HL-60/S4 treated with phorbol 12-myristate 13-acetate at 8.2 ng/mL for 4 days and 3 days (cell line): ENCODE measurements around the gene CCSER2.
"Not testable (repeated sequence)": the region's sequence is repeated elsewhere in the genome, so short reads cannot be mapped to it uniquely, and the experiment has no call there.

Experiments used
- in situ Hi-C: fragments of 300-500 bp; cut with MboI; formaldehyde crosslinking; loops from 2 replicates; pipeline ENCODE4 v1.15.0; 2022; ENCODE audit warnings: low sequenced_read_pairs

The CCSER2 gene

DNA sequence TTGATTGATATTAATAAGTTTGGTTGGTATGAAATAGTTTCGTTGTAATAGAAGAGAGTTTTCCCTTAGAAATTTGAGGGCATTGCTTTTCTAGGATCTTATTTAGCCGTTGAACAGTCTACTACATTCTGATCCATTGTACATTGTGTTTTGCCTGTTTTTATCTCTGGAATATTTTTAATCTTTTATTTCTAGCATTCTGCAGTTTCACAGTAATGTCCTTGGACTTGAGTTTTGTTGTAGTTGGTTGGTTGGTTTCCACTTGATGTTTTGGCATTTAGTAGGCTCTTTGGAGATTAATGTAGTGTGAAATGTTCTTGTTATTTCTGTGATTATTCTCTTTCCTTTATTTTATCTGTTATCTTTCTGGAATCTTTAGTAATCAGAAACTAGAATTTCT, 112.4 kb downstream of the CCSER2 start:
- in situ Hi-C loops, result no loop called here

DNA sequence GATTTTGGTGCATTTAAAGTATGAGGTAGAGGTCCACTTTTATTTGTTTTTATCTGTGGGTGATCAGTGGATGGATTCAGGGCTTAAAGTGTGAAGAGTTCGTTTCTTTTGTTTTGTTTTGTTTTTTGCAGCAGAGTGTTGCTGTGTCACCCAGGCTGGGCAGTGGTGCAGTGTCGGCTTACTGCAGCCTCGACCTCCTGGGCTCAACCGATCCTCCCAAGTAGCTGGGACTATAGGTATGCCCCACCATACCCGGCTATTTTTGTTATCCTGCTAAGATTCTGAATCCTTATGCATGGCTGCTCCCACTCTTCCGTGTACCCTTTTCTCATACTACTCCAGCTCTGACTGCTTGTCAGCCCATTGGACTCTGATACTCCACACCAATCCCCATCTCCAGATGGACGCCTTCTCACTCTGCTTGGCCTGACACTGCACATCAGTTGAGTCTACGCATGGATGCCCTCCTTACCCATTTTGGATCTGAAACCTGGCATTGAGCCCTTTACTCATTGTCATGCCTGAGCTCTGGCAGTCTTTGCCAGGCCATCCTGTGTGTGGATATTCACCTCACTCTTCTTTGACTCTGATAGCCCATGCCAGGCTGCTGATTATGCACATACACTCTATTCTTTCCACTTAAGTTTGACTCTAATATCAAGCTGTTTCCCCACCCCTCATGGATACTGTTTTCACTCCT, 119.5 kb downstream of the CCSER2 start:
- in situ Hi-C loops, result no loop called here

DNA sequence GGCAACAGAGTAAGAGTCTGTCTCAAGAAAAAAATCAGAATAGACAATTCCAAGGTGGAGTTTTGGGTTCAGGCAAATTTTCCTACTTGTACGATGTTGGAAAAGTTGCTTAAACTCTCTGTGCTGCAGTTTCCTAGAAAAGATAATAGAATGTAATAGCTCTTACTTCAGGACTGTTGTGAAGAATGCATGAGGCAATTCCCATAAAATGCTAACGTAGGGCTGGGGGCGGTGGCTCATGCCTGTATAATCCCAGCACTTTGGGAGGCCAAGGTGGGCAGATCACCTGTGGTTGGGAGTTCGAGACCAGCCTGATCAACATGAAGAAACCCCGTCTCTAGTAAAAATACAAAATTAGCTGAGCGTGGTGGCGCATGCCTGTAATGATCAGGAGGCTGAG, 121.0 kb downstream of the CCSER2 start:
- in situ Hi-C loops, result not testable (repeated sequence)

DNA sequence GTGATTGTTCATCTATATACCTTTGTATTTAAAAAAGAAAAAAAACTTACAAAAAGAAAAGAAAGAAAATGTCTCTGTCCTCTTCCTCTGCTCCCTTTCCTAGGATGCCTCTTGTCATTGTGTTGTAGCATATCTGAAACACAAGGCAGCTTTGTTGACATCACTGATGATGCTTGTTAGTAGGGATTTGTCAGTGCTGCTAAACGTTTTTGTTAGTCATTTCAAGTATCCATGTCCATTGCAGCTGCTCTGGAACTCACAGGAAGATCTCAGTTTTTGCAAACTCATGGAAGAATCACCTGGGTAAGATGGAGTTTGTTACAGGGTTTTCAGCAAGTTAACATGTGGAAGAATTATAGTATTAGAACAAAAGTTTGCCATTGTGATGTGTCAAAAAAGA, 123.6 kb downstream of the CCSER2 start:
- in situ Hi-C loops, result no loop called here

DNA sequence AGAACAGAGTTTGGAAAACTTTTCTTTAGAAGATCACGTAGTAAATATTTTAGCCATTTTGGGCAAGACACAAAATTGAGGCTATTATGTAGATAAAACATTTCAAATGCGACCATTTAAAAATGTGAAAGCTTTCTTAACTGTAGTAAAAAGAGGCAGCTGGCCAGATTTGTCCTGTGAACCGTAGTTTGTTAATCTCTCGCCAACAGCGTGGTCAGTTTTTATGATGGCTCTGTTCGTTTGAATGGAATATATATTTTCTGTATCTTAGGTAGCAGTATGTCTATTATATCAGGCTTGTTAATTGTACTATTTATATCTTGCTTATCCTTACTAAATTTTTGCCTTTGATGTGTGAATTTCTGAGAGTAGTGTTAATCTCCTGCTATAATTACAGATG, 124.9 kb downstream of the CCSER2 start:
- in situ Hi-C loops, result no loop called here

DNA sequence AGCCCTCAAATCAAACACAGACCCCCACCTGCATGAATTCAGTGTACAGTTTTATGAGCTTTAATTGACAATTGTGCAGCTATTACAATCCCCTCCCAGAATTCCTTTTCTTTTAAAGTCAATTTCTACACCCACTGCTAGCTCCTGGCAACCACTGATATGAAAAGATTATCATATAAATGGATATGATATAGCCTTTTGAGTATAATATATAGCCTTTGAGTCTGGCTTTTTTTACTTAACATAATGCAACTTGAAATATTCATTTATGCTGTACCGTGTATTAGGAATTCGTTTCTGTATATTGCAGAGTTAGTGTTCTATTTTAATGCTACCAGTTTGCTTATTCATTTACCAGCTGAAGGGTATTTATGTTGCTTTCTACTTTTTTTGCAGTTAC, 127.7 kb downstream of the CCSER2 start:
- in situ Hi-C loops, result no loop called here

DNA sequence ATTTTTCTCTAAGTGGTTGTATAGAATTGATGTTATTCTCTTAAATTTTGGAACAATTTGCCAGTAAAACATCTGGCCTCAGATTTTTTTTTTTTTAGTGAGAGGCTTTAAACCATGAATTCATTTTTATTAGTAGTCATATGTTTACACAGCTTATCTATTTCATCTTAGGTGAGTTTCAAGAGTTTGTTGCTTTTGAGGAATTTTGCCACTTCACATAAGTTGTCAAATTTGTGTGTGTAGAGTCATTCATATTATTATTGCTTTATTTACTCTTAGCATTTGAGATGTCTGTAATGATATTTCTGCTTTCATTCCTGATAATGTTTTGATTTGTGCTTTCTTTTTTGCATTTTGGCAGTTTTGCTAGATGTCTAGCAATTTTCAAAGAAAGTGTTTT, 132.1 kb downstream of the CCSER2 start:
- in situ Hi-C loops, result no loop called here

DNA sequence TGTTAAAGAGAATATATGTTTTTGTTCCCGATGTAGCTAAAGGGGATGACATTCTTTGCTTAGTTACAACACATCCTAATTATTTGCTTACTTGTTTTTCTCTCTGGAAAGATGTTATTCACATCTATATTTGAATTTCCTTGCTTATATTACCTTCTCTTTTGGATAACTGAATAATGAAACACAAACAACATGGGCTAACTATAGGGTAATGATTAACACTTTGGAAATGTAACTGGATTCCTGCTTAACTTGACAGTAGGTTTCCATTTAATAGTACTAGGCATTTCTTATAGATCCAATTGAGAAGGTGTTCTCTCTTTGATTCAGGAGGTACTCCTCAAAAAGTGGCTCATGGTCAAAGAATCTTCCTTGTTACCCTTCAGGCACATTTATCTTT, 141.1 kb downstream of the CCSER2 start:
- in situ Hi-C loops, result no loop called here

DNA sequence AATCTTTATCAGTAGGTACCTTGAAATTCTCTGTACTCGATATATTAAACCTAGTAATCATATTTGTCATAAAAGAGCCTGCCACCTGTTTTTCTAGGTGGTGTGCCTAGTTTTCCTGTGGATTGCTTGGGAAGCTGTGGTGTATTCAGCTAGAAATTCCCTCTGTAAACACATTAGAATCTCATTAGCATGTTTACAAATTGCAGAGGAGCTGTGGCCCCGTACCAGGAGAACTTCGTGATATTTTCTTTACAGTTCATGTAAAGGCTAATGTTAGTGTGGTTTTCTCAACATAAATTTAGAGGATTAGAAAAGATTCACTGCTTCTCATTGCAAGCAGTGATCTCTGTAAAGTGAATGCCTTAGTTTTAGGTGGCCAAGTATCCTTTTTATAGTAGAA, 144.7 kb downstream of the CCSER2 start:
- in situ Hi-C loops, result no loop called here

DNA sequence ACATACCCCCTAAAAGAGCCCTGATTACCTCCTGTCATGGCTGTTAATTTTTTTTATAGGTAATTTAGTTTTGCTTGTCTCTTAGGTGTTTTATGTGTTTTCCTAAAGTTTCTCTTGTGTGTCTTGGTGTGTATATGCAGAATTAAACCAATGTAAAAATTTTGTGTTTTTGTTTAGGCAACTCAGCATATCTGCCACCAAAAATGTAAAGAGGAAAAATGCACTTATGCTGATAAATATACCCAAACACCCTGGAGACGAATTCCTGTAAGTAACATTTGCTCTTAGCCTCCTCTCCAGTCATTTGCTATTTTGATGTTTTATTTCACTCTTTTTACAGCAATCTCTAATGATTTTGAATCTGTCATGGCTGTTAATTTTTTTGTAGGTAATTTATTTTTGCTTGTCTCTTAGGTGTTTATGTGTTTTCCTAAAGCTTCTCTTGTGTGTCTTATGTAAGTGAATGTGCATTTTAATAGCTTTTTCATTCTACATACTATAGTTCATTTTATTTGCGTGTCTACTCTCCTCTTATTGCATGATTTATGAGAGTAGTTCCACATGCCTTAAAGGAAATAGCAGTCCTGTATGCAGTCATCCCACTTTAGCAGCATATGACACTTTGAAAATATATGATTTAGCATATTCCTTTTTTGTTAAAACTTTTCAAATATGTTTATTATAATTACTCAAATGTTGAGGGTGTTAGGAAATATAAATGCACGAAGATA, 149.2 kb downstream of the CCSER2 start:
- in situ Hi-C loops, result no loop called here

DNA sequence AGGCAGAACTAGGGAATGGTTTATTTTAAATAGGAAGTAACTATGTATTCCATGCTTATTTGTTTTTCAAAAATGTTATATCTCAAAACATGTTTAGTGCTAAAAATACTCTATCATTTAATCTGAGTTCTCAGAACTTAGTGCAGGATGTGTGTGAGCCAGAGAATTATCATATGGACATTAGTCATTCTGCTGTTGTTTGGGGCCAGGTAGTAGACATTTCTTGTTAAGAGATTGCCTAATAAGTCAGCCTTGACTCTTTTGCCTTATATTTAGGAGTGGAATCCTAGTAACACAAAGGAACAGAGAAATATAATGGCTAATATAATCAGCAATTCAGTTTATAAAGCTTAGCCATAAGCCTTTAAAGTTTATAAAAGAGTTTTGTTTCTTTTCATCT, 149.8 kb downstream of the CCSER2 start:
- in situ Hi-C loops, result no loop called here

DNA sequence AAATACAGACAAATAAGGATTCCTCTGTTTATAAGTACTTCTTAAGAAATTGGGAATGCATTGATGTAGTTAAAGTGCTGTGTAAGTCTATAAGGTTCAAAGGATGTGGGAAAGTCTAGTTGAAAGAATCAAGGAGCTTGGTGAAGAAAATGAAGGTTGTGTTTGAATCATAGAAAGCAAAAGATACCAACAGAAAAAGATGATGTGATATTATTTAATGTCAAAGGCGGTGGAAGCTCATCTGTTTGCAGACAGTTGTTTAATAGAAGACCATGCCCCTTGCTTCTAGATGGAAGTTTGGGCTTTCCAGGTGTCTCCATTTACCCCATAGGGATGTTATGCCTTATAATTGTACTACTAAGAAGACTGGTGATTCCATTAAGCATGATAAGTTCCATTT, 150.3 kb downstream of the CCSER2 start:
- in situ Hi-C loops, result no loop called here

DNA sequence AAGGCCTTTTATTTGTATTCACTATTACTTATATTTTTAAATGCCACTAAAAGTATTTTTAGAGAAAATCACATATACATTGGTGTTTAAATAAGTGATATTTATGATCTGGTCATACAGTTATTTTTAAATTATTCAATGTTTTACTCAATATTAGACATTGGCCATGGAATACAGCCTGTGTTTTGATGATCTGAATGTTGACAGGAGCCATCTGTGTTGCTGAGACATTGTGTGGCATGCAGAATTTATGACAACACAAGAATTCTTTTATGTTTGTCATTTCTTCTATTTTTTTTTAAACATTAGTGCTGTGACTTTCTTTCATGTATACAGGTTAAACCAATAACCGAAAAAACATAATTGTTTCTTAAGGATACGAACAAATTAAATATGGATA, 156.2 kb downstream of the CCSER2 start:
- in situ Hi-C loops, result no loop called here

DNA sequence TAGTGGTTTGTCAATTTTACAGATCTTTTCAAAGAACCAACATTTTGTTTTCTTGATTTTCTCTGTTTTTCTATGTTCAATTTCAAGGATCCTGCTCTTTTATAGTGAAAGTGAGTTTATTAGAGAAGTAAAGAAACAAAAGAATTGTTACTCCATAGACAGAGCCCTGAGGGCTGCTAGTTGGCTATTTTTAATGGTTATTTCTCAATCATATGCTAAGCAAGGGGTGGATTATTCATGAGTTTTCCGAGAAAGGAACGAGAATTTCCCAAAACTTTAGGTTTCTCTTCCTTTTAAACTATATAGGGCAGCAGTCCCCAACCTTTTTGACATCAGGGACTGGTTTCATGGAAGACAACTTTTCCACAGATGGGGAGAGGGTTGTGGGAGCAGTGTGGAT, 165.0 kb downstream of the CCSER2 start:
- in situ Hi-C loops, result no loop called here

DNA sequence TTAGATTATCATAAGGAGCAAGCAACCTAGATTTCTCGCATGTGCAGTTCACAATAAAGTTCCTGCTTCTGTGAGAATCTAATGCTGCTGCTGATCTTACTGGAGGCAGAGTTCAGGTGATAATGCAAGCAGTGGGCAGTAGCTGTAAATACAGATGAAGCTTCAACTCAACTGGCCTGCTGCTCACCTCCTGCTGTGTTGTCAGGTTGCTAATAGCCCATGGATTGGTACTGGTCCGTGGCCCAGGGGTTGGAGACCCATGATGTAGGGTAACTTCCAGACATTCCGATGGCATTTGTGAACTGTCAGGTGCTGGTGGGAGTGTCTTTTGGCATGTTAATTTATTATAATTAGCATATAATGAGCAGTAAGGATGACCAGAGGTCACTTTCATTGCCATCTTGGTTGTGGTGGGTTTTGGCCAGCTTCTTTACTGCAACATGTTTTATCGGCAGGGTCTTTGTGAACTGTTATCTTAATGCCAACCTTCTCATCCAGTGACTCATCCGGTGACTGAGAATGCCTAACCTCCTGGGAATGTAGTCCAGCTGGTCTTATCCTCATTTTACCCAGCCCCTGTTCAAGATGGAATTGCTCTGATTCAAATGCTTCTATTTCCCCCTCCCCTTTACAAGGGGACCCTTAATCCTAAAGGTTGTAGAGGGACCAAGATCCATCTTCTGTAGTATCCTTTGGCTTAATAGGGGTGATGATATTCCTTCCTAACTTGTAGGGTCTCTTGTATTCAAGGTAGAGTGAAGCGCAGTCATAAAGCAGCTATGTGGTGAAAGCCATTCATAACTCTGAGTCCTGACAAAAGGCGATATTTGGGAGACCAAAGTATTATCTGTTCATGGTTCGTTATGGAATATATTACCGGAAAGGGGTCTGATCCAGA, 165.8 kb downstream of the CCSER2 start:
- in situ Hi-C loops, result no loop called here

DNA sequence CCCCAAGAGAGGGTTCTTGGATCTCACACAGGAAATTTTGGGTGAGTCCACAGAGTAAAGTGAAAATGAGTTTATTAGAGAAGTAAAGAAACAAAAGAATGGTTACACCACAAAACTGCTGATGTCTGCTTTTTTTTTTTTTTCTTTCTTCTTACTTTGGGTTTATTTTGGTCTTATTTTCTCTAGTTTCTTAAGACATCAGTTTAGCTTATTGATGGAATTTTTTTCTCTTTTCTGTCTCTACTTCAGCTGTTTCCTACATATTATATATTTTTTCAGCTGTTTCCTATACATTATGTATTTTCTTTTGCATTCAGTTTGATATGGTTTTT, 166.4 kb downstream of the CCSER2 start:
- in situ Hi-C loops, result no loop called here

DNA sequence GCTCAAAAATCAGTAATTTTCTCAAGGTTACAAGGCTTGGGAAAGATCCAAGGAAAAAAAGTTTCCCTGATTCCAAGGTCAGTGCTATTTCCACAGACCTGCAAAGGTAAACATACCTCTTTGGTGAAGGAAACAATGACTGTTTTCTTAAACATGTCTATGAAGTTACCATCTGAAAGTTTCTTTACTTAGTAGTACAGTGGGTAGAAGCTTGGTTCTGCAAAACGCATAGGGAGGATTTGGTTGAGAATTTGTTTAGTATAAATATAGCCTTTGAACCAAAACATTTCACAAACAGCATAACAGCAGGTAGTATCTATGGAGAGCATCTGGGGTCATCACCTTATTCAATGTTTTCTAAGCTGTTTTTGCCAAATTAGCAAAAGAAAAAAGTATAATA, 169.6 kb downstream of the CCSER2 start:
- in situ Hi-C loops, result no loop called here

DNA sequence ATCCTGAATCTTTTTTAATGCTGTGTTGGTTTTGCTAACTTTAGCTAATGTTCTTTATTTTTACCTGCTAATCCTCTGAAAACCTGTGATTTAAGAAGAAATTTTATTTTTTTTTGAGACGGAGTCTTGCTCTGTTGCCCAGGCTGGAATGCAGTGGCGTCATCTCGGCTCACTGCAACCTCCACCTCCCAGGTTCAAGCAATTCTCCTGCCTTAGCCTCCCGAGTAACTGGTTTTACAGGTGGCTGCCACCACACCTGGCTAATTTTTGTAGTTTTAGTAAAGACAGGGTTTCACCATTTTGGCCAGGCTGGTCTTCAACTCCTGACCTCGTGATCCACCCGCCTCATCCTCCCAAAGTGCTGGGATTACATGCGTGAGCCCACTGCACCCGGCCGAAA, 170.7 kb downstream of the CCSER2 start:
- in situ Hi-C loops, result not testable (repeated sequence)

DNA sequence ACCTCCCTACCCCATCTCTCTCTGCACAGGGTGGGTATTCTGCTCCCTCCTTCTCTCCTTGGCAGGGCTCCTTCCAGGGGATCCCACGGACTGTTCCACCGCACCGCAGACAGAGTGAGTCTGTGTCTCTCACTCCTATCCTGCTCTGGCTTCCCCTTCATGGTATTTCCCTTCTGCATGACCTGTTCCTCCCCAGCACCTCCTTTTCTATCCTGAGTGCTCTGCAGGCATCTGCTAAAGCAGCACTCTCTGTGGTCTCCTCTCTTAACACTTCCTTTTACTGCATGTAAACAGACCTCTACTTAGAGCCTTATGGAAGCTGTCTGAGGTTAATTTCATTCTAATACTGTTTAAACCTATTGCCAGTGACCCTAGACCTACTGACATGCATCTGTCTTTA, 171.5 kb downstream of the CCSER2 start:
- in situ Hi-C loops, result no loop called here

DNA sequence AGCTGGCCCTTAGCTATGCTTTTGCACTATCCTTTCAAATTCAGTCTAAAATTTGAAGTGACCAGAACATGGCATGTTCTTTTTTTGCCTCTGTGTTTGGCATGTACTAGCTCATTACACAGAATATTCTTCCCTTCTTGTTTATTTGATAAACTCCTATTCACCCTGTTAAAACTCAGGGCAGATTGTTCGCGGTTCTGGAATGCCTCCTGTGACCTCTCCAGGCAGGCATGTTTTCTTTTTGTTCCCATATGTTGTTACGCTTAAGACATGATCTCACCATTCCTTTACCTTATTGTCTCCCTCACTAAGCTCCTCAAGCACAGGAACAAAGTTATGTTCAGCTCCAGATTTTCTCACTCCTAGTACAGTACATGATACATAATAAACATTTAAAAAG, 181.7 kb downstream of the CCSER2 start:
- in situ Hi-C loops, result no loop called here

DNA sequence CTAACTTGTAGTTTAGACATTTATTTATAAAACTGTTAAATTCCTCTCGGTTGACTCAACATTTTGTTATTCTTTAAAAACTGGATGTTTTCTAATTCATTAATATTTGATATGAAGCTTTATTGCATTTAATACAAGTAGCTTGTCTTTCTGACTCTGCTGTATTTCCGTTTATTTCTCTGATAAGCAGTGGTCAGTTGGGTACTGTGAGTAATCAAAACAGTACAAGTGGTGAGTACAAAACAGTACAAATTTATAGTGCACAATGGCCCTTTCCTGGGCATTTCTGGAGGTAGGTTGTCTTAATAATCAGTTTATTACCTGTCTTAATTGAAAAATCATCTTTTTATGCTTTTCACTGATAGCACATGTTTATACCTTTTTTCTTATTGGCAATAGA, 182.7 kb downstream of the CCSER2 start:
- in situ Hi-C loops, result no loop called here

DNA sequence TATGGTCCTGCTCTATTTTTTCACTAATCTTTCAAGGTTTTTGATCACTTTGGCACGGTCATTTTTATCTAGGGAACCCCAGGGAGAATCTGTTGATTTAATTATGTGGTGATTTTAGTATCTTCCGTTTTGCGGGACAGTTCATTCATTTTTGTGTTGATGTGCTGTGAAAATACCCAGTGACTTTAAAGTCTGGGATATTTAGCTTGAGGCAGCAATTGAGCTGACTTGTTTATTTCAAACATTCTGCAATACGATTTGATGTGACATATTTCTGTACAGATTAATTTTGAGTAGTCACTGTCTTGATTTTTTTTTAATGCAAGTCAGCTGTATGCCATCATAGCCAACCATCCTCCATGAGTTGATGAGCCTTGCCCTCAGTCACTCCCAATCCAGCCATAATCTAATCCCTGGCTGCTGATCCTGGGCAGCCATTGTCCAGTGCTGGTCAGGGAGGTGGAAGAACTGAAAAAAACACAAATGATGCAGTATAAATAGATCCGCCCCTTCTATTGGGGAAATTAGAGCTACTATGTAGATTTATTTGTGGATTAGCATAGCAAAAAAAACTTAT, 183.4 kb downstream of the CCSER2 start:
- in situ Hi-C loops, result no loop called here
